Measurements from ENCODE around the gene SH2D7.
A peak's percentile ranks its signal among the peaks of the same experiment; 100 is the strongest.

Gene SH2D7

GRCh38 chr15:78079298-78080087 lies 12.9 kb upstream of the SH2D7 start:
- peak; percentile 70 to 87 for DNase-seq

GRCh38 chr15:78080088-78080460 lies 12.3 kb upstream of the SH2D7 start:
- no peak for DNase-seq

- peak; percentile 66 to 70 for DNase-seq
These were observed 10.1 kb upstream of the SH2D7 start for GRCh38 chr15:78082106-78082742.

- DNase-seq: peak in 1 of 2 experiments; percentile 41
These were observed 9.6 kb upstream of the SH2D7 start for GRCh38 chr15:78082743-78083110.

GRCh38 chr15:78083186-78083585 lies 9.2 kb upstream of the SH2D7 start:
- no peak for DNase-seq

GRCh38 chr15:78083687-78084448 lies 8.5 kb upstream of the SH2D7 start:
- peak; percentile 99 for DNase-seq

GRCh38 chr15:78084449-78084750 lies 8.0 kb upstream of the SH2D7 start:
- DNase-seq: no peak

GRCh38 chr15:78085928-78086327 lies 6.4 kb upstream of the SH2D7 start:
- DNase-seq: no peak

- peak; percentile 46 to 68 for DNase-seq
These were observed 4.2 kb upstream of the SH2D7 start for GRCh38 chr15:78087951-78088772.

- DNase-seq: peak; percentile 93
These were observed 3.6 kb upstream of the SH2D7 start for GRCh38 chr15:78088773-78089080.

GRCh38 chr15:78090422-78091063 lies 1.8 kb upstream of the SH2D7 start:
- no peak for DNase-seq

GRCh38 chr15:78093242-78094020 lies 1.1 kb downstream of the SH2D7 start:
- no peak for DNase-seq

- no peak for DNase-seq
These were observed 5.3 kb downstream of the SH2D7 start for GRCh38 chr15:78097667-78098066.

GRCh38 chr15:78098131-78098755 lies 5.9 kb downstream of the SH2D7 start:
- DNase-seq: no peak

GRCh38 chr15:78100886-78101285 lies 8.5 kb downstream of the SH2D7 start:
- no peak for DNase-seq

GRCh38 chr15:78101423-78102105 lies 9.2 kb downstream of the SH2D7 start:
- DNase-seq: no peak

- DNase-seq: no peak
These were observed 9.8 kb downstream of the SH2D7 start for GRCh38 chr15:78102211-78102610.

GRCh38 chr15:78102741-78103140 lies 10.4 kb downstream of the SH2D7 start:
- DNase-seq: peak in 1 of 2 experiments; percentile 44

- no peak for DNase-seq
These were observed 11.2 kb downstream of the SH2D7 start for GRCh38 chr15:78103406-78104118.

GRCh38 chr15:78104119-78104479 lies 11.7 kb downstream of the SH2D7 start:
- DNase-seq: no peak

Data from NCI-H526 (cell line).